ENCODE measurements around the gene C12orf57. TPM values are rescaled to one million over a fixed set of nuclear protein-coding genes. Genes with fewer than 3 reads are reported as not detected.

C12orf57 gene
- total and polyA plus RNA-seq, 2 experiments from 2014 or later: 217 to 219 TPM

GRCh38 chr12:6963016-6963731 lies 19.4 kb downstream of the C12orf57 start:
- H4K20me1 ChIP-seq (ENCODE audit: insufficient read depth, poor library complexity, severe bottlenecking): peaks cover 6% of the 10 kb centered on the region
- no peaks in the 10 kb centered on the region for H3K36me3 ChIP-seq (replicated peaks; ENCODE audit: insufficient read depth, low read depth)
- peak overlapping the region; percentile 84 for H3K4me2 ChIP-seq
- peak overlapping the region; percentile 100 for H3K27ac ChIP-seq
- TF ChIP-seq CTCF (IDR thresholded peaks at IDR 0.05; ENCODE audit: poor library complexity) (no peak), EZH2 (IDR thresholded peaks at IDR 0.05; ENCODE audit: borderline replicate concordance) (no peak), EZH2phosphoT487 (IDR thresholded peaks at IDR 0.05; ENCODE audit: low read depth, severe bottlenecking, unreplicated experiment) (no peak)
- 46% methylated on average over 7 of the region's 32 CpGs for WGBS (ENCODE audit: low lambda C conversion rate, missing lambda C conversion rate)
- no peak overlapping the region for H2AFZ ChIP-seq
- DNase-seq (ENCODE audit: low spot score): peak; percentile 95
- no peaks in the 10 kb centered on the region for H3K9me3 ChIP-seq (ENCODE audit: low read depth)
- H3K79me2 ChIP-seq: peaks cover 39% of the 10 kb centered on the region
- H3K4me3 ChIP-seq: peak overlapping the region; percentile 74
- no peaks in the 10 kb centered on the region for H3K9me2 ChIP-seq (replicated peaks; ENCODE audit: insufficient read depth)
- peaks cover 17% of the 10 kb centered on the region for H3K4me1 ChIP-seq (ENCODE audit: insufficient read depth)
- no peaks in the 10 kb centered on the region for H3K27me3 ChIP-seq

GRCh38 chr12:6963791-6964413 lies 20.1 kb downstream of the C12orf57 start:
- peaks cover 23% of the 10 kb centered on the region for H3K4me1 ChIP-seq (ENCODE audit: insufficient read depth)
- WGBS (ENCODE audit: low lambda C conversion rate, missing lambda C conversion rate): 58% methylated on average over 12 of the region's 17 CpGs
- peaks cover 6% of the 10 kb centered on the region for H4K20me1 ChIP-seq (ENCODE audit: insufficient read depth, poor library complexity, severe bottlenecking)
- no peaks in the 10 kb centered on the region for H3K27me3 ChIP-seq
- H3K9me3 ChIP-seq (ENCODE audit: low read depth): no peaks in the 10 kb centered on the region
- H2AFZ ChIP-seq: no peak overlapping the region
- TF ChIP-seq EZH2 (IDR thresholded peaks at IDR 0.05; ENCODE audit: borderline replicate concordance) (no peak), CTCF (IDR thresholded peaks at IDR 0.05; ENCODE audit: poor library complexity) (no peak), EZH2phosphoT487 (IDR thresholded peaks at IDR 0.05; ENCODE audit: low read depth, severe bottlenecking, unreplicated experiment) (no peak)
- peak overlapping the region; percentile 74 for H3K4me3 ChIP-seq
- no peaks in the 10 kb centered on the region for H3K9me2 ChIP-seq (replicated peaks; ENCODE audit: insufficient read depth)
- peak overlapping the region; percentile 84 for H3K4me2 ChIP-seq
- H3K27ac ChIP-seq: peak overlapping the region; percentile 100
- peaks cover 46% of the 10 kb centered on the region for H3K79me2 ChIP-seq
- no peaks in the 10 kb centered on the region for H3K36me3 ChIP-seq (replicated peaks; ENCODE audit: insufficient read depth, low read depth)
- peak; percentile 71 for DNase-seq (ENCODE audit: low spot score)

- Histone ChIP-seq H3K9me3 (ENCODE audit: low read depth) (no peaks in the 10 kb centered on the region), H3K4me3 (peak overlapping the region; percentile 74), H3K79me2 (peaks cover 53% of the 10 kb centered on the region), H3K27me3 (no peaks in the 10 kb centered on the region), H4K20me1 (ENCODE audit: insufficient read depth, poor library complexity, severe bottlenecking) (peaks cover 6% of the 10 kb centered on the region), H2AFZ (no peak overlapping the region), H3K9me2 (replicated peaks; ENCODE audit: insufficient read depth) (no peaks in the 10 kb centered on the region), H3K27ac (peak overlapping the region; percentile 100), H3K4me2 (peak overlapping the region; percentile 84), H3K36me3 (replicated peaks; ENCODE audit: insufficient read depth, low read depth) (no peaks in the 10 kb centered on the region), H3K4me1 (ENCODE audit: insufficient read depth) (peaks cover 30% of the 10 kb centered on the region)
- no peak for TF ChIP-seq EZH2phosphoT487 (IDR thresholded peaks at IDR 0.05; ENCODE audit: low read depth, severe bottlenecking, unreplicated experiment)
- no peak for TF ChIP-seq CTCF (IDR thresholded peaks at IDR 0.05; ENCODE audit: poor library complexity)
- TF ChIP-seq EZH2 (IDR thresholded peaks at IDR 0.05; ENCODE audit: borderline replicate concordance): no peak
- WGBS (ENCODE audit: low lambda C conversion rate, missing lambda C conversion rate): 66% methylated on average over 8 of the region's 8 CpGs
- DNase-seq (ENCODE audit: low spot score): no peak
Measured at GRCh38 chr12:6964605-6965025, 20.8 kb downstream of the C12orf57 start.

All from hepatocyte (in vitro differentiated cells).